ENCODE measurements around the gene IGF1R. TPM values are rescaled to one million over a fixed set of nuclear protein-coding genes. Genes with fewer than 3 reads are reported as not detected.

The IGF1R gene
- total RNA-seq, 2 donors from 2014 or later = 35.0 to 37.0 TPM

- H3K4me3 ChIP-seq = no peak overlapping the region
- intact Hi-C loops (cut with DNase I) = no loop called here
Measured at GRCh38 chr15:98643115-98643514, 5.2 kb upstream of the IGF1R start.

GRCh38 chr15:98646546-98647025 lies 1.8 kb upstream of the IGF1R start:
- peak overlapping the region in 1 of 2 donors; percentile 84 for H3K9ac ChIP-seq (ENCODE audit: low read depth in 2 of 2, low read length in 2 of 2)
- no peak for DNase-seq
- no peaks in the 10 kb centered on the region for H3K27me3 ChIP-seq
- H3K36me3 ChIP-seq = no peaks in the 10 kb centered on the region
- H3K4me1 ChIP-seq = no peaks in the 10 kb centered on the region
- intact Hi-C loops (cut with DNase I) = no loop called here
- no peak for TF ChIP-seq CTCF (IDR thresholded peaks at IDR 0.05)
- no peak overlapping the region for H3K27ac ChIP-seq
- H3K9me3 ChIP-seq = no peaks in the 10 kb centered on the region
- H3K4me3 ChIP-seq = peak overlapping the region; percentile 85

More at GRCh38 chr15:98643115-98643514, 5.2 kb upstream of the IGF1R start:
- H3K9ac ChIP-seq (ENCODE audit: low read depth in 2 of 2, low read length in 2 of 2) = no peak overlapping the region
- no peak overlapping the region for H3K27ac ChIP-seq
- no peaks in the 10 kb centered on the region for H3K27me3 ChIP-seq
- no peak for DNase-seq
- H3K9me3 ChIP-seq = no peaks in the 10 kb centered on the region
- no peaks in the 10 kb centered on the region for H3K36me3 ChIP-seq
- TF ChIP-seq CTCF (IDR thresholded peaks at IDR 0.05) = no peak
- H3K4me1 ChIP-seq = no peaks in the 10 kb centered on the region

GRCh38 chr15:98647026-98647773 lies 1.1 kb upstream of the IGF1R start:
- TF ChIP-seq CTCF (IDR thresholded peaks at IDR 0.05) = peak; percentile 33
- H3K4me3 ChIP-seq = peak overlapping the region; percentile 85
- H3K4me1 ChIP-seq = no peaks in the 10 kb centered on the region
- H3K9ac ChIP-seq (ENCODE audit: low read depth in 2 of 2, low read length in 2 of 2) = peak overlapping the region; percentile 76 to 84
- H3K27ac ChIP-seq = peak overlapping the region; percentile 66
- no peaks in the 10 kb centered on the region for H3K36me3 ChIP-seq
- H3K9me3 ChIP-seq = no peaks in the 10 kb centered on the region
- DNase-seq = peak; percentile 76
- intact Hi-C loops (cut with DNase I) = no loop called here
- H3K27me3 ChIP-seq = no peaks in the 10 kb centered on the region

- intact Hi-C loops (cut with DNase I) = no loop called here
- H3K27me3 ChIP-seq = no peaks in the 10 kb centered on the region
Measured at GRCh38 chr15:98648654-98649471, 524 bp downstream of the IGF1R start.

More at GRCh38 chr15:98648654-98649471, 524 bp downstream of the IGF1R start:
- H3K4me1 ChIP-seq = no peaks in the 10 kb centered on the region
- TF ChIP-seq CTCF (IDR thresholded peaks at IDR 0.05) = no peak
- DNase-seq = peak; percentile 47
- H3K9ac ChIP-seq (ENCODE audit: low read depth in 2 of 2, low read length in 2 of 2) = peak overlapping the region; percentile 79 to 86
- no peaks in the 10 kb centered on the region for H3K36me3 ChIP-seq
- H3K9me3 ChIP-seq = no peaks in the 10 kb centered on the region
- peak overlapping the region; percentile 89 for H3K27ac ChIP-seq
- peak overlapping the region; percentile 85 for H3K4me3 ChIP-seq

Measured in colonic mucosa (tissue), 4 donors.